Activated CD4-positive, alpha-beta T cell treated with anti-CD3 and anti-CD28 coated beads, Interleukin-2, amount 50 U/mL, for 1 hour (primary cell): ENCODE measurements around the gene HOXB9.

Experiments used
- DNase-seq: peaks from one replicate; pipeline ENCODE4 v3.0.0-alpha.2; 2020

HOXB9 gene

DNA sequence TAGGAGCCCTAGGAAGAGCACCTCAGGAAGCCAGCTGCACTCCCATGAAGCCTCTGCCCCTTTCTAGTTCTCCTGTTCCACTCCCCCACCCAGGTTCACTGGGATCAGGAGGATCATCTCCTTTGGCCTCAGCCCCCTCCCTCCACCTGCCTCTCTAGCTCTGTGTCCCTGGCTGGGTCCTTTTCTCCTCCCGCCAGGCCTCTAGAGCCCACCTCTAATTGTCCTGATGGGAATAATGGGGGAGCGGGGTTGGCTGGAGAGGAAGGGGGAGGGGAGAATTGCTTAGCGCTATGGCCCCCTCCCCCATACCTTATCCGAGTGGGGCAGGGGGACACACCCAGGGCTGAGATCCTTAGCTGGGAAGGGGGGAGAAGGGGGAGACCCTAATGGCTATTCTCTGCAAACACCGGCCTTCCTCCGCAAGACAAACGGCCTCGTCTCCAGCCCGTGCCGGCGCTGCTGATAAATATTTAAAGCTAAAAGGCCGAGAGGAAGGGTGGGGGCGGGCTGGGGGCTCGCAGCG lies 16.3 kb downstream of the HOXB9 start:
- no peak for DNase-seq

DNA sequence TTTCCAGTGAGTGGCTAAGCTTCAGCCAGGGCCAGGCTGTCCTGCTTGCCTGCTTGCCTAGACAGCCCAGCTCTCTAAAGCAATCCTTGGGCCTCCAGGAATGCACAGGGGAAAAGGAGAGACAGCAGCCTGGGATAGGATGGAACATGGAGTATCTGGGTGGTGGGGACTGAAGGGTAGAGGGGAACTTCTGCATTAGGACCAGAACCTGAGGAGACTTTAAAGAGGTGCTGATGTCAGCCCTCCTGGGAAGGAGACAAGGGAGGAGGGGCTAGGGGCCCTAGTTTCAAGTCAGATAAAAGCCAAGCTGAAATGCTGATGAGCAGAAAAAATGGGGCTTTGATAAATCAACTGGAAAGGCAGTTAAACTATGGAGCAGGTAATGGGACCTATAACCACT lies 17.1 kb downstream of the HOXB9 start:
- DNase-seq, result no peak

DNA sequence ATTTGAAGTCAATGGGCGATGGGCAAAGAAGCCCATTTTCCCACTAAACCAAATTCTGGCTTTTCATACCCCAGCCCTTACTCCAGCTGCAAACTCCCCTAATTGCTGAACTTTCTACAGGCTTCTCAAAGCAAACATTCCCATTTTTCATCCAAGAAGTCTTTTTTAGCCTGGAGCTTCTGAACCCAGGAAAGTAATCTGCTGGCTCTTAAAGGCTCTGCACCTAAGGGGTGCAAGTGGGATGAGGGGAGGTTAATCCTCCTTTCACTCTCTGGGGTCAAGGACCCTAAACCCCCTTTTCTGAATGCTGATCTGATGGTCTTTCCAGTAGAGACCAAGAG lies 17.7 kb downstream of the HOXB9 start:
- DNase-seq, result no peak

DNA sequence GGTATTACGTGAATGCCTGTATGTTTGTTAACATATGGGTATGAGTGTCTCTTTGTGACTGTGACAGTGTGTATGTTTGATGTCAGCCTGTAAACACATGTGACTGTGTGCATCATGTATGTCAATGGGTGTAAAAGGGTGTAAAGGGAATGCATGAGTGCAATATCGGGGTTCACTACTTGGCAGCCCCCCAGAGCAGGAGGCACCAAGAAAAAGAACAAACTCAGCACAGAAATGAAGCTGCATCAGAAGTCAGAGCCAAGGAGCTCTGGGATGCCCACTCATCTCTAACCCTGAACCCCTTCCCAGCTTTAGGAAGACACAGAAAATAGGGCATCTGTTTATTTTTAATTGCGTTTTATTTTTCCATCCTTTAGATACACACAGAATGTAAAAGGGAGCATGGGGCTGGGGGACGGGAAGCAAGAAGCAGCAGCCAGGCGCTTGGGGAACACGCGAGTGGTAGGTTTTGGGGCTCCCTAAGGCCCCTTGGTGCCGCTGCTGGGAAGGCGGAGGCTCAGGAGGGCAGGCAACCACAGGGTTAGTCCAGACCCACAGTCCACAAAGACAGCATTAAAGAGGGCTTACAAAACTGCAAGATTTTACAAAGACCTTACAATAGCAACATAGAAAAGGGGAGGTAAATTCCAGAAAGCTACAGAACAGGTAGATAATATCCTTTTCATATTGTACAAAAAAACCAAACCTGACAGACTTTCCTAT lies 19.1 kb downstream of the HOXB9 start:
- DNase-seq, result no peak

DNA sequence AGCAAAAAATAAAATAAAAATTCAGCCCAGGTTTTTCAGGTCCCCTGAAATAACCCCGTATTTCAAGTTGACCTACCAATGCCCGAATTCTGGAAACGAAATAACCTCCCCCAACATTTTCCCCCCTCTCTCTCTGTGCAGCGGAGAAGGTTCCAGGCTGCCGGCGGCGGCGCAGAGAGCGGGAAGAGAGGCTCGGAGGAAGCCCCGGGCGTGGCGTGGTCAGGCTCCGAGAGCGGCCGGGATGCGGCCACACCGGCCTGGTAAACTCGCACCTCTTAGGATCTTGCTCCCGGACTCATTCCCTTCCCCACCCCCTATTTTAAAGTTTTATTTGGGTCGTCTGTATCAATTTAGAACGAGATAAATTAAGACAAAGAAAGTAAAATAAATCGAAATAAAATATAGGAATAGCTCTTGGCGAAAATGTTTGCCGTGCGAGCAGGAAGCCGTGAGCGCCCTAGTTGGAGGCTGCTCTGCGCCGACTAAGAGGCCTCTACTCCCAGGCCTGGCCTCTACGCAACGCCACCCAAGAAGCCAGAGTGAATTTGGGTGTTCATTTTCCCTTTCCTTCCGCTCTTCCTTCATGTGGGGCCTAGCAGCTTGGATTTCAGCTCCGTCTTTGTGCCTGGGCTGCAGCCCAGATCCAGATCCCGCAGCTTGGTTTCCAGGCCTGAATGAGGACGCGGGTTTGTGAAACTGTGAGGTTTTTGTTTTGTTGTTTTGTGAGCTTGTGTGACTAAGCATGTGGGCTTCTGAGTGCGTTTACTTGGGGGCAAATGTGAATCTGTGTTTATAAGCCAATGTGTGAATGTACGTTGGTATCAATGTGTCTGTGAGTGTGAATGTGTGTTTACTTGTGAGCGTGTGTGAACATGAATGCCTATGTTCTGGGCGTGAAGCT lies 19.9 kb downstream of the HOXB9 start:
- DNase-seq, result no peak

DNA sequence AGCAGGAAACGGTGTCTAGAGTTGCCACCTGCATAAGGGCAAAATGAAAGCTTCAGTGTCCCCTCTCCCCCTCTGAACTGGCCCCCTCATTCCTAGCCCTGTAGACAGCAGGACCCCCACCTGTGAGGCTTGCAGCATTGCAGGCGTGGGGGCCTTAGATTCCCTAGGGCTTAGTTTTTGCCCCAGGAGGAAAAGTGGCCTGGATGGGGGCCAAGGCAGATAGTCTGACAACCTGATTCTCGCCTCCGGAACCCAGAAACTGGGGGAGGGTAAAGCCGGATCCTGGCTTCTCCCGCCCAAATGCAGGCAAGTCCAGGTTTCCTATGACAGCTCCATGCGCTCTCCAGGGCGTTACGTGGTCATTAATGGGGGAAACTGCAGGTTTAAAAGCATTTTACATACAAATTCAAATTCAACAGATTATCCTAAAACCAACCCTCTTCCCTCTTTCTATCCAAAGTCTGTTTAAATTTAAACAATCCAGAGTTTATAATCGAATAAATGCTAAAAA lies 20.7 kb downstream of the HOXB9 start:
- DNase-seq, result no peak

DNA sequence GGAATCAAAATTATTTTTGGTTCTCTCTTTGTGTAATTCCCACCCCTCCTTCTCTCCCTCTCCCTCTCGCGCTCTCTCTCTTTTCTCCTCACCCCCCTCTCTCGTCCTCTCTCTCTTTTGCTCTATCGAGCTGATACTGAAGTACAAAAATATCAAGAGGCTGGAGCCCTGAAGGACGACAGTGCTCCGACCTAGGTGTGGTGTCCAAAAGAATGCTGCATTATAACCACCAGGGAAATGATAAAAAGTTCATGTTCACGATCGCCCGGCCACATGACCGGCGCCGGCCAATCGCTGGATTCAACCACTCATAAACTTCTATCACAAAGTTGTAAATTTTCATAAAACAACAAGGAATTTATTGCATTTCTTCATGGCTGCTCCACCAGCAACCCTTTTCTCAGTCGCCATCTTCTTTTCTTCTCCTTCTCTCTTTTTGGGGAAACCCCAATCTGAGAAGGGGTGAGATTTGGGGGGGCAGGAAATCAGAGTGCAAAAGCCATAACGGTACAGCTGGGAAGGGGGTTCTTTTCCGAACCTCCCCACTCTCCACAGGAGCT lies 21.3 kb downstream of the HOXB9 start, which contains the start of gene HOXB6:
HOXB6 (minus strand) TSS at position 217 of the 560 bp plus-strand sequence. CDS start 6,836 bp downstream, outside the sequence.
- DNase-seq, result no peak

DNA sequence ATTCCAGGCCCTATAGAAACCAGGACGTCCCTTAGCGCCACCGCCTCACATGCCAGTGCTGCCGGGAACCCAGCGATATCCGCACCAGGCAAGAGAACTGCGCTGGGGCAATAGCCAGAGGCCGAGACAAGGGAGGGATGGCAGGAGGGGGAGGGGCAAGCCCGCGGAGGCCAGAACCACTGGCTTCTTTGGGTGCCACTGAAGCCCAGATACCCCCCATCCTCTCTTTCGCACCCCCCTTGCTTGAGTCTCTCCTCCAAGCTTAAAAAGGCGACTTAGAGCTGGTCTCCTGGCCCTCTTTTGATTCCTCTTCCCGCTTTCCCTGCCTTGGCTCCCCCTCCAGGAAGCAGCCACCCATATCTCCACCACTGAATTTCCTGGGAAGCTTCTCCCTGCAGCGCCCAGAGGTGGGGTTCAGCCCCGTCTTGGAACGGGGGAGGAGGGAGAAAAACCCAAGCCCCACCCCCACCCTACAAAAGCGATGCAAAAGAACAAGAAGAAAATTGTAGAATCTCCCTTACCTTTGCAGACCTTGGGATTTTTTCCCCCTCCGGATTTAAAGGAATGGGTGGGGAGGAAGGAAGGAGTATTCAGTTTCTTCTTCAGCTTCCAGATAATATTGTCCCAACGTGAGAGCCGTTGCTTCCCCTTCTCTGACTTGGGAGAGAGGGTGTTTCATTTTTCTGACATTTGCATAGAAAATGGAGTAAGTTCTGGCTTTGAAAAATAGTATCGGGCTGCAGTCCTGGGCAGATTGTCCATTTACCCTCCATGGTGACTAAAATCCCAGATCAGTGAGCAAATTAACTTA lies 22.0 kb downstream of the HOXB9 start:
- DNase-seq, result no peak

DNA sequence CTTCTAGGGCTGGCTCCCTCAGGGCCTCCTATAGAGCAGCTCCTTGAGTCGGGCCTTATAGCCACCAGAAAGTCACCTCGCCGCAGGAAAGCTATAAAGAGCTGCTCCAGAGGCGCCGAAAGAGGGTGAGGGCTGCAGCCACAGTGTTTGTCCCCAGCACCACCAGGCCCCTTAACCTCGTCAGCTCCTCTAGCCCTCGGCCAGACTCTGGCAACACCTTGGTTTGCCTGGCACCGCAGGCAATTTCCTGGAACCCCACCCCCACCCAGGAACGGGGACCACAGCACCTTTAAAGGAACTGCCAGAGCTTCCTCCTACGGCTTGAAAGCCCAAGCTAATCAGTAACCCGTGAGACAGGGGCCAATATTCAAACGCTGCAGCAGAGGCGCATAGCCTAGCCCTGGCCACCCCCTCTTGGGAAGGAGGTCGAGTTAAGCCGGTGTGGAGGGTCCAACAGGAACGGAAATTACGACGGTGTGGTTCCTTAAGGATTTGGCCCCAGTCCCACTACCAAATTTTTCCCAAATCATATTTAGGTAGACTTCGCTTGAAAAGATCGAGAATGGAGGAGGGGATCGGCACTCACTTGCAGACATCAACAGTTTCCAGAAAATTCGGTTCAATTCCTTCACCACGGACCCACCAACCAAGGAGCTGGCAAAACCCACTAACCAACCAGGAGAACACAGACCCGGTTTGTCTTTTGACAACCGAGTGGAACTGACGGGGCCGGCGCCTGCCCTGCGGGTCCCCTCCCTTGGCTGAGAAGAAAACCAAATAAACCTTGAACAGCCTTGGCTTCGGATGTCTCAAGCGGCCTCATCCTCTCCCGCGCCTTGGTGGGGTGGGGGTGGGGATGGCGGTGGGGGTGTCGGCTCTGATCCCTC lies 24.4 kb downstream of the HOXB9 start:
- DNase-seq, result no peak

DNA sequence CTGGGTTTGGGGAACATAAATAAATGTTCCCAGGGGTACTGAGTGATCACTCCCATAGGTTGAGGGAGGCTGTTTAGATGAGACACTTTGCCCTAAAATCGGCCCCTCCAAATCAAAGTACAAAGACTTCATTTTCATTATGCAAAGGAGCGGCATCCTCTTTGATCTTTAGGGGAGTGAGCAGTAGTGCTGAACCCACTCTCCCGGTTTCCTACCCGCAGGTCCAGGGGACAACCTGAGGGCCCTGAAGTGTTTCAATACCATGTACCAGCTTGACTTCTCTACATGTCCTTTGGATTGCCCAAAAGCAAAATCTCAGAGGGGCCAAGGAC lies 25.0 kb downstream of the HOXB9 start:
- no peak for DNase-seq

DNA sequence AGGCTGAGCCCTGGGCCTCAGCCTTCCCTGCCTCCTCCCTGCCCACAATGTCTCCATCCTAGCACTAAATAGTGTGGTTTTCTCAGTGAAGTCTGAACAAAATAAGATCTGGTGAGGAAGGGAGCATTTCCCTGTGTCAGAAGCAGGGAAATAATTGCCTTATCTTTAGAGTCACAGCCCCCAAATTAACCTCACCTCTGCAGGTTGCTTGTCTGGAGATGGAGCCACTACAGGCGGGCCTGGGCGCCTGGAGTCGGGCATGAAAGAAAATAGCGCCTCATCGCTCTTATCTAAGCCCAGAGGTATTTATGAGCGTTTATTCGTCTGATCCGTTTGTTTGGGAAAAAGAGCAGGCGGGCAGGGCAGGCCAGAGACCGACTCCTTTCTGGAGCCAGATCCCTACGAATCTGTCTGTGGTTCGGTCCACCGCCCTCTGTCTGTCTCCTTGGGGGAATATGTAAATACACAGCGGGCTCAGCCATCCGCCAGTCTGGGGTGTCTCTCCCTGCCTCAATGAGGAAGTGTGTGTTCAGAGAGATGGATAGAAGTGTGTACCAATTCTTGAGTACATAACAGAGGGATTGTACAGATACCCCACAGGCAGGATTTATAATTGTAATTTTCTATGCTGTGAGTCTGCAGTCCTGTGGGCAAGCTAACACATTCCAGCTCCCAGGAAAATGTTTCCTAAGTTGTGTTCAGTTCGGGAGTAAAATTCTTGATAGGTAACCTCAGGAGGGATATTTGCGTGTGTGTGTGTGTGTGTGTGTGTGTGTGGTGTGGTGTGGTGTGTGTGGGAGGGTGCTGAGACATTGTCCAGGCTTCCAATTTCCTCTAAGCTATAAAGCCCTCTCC lies 25.7 kb downstream of the HOXB9 start:
- no peak for DNase-seq

DNA sequence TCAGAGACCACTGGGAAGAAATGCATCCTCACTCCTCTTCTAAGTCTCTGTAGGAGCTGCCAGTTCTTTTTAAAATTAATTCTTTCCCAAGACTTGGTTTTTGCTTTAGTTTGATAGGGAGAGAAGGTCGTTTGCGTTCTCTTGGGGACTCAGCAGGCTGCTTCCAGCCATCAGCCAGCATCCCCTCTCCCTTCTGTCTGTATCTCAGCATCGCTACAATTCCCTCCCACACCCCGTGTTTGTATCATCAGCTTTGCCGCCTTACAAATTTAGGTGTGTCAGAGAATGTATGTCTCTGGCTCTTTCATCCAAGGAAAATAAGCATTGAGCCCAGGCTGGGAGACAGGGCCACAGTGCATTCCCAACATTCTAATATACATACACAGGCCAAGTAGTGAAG lies 26.8 kb downstream of the HOXB9 start:
- DNase-seq, result no peak

DNA sequence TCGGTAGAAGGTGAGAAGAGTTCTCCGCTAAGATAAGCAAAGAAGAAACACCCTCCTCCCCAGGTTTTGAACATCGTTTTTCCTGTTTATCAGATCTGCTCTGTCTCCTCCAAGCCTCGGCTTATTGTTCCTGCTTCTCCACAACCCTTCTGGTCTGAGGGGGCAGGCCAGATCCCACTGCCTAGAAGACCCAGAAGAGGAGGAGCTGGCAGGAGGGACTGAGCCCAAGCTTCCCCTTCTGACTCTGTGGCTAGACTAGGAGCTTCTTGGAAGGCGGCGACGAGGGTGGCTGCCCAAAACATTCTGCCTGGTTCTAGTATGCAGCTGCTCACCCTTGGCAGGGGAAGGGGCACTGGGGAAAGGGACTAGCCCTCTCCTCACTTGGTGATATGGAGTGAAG lies 27.4 kb downstream of the HOXB9 start:
- no peak for DNase-seq

DNA sequence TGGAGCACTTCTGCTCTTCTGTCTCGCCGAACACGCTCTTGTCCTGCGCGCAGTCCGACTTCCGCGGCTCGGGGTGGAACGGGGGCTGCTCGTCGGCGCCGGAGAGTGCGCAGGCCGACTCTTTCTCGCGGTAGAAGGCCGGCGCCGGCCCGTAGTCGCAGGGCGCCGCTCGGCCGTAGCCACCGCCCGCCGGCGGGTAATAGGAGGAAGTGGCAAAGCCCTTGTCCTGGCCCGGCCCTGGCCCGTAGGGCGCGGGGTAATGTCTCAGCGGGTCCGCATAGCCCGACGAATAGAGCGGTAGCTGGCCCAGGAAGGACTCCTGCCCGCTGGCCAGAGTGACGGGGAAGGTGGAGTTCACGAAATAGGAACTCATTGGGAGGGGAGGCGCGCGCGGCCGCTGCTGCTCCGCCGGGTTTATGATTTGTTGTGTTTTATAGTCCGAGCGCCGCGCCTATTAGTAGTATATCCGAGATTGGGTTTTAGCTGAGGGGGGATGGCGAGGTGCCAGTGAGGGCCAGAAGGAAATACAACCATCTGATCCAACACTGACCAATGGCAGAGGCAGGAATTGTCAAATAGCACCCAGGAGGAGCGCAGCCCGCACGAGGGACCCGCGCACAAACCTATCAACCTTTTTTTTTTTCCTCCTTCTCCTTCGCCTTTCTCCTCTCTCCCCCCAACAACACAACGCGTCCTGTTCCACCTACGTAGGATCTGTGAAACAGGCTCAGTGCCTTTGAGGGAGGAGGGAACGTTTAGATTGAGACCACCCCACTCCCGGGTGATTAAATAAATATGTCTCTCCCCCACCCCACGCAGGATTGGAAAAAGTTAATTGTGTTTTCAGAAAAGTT lies 28.2 kb downstream of the HOXB9 start:
- no peak for DNase-seq

DNA sequence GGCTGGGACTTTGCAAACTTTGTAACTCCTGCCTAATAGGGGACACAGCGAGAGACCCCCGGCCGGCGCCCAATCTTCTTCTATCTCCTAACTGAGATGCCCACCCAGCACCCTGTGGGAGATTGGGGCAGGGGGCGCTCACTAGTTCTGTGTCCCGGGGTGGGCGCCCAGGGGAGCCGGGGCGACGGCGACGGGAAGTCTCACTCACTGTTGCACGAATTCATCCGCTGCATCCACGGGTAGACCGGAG lies 28.7 kb downstream of the HOXB9 start:
- DNase-seq, result no peak

DNA sequence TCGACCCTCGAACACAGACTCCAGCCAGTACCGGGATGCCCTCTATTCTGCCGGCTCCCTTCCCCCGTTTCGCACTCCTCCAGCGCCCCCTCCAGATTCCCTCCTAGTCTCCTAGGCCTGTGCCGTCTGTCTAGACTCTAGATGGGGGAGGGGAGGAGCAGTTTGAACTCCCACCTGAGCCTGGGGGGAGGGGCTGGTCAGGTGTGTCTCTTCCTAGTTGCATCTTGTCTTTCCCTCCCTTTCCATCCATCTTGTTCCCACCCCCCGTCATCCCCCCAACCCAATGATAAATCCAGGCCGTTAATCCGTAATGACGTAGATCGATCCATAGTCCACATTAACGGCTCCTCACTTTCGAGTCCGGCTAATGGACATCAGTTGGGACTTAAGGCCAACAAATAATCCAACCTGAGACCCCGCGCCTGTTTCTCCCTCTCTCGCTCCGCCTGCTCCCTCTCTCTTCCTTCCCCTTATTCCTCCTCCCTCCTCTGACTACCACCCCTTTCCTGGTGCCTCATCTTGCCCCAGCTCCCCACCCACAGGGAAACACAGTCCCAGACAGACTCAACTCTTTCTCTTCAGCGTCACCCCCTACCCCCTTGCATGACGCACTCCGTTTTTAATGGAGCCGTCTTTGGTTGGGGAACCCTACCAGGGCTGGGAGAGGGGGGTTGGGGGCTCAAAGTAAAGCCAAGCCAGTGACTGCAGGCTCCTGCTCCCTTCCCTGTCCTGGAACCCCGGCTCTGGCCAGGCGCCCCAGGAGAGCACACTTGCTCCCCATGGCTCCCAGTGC lies 29.2 kb downstream of the HOXB9 start:
- no peak for DNase-seq

DNA sequence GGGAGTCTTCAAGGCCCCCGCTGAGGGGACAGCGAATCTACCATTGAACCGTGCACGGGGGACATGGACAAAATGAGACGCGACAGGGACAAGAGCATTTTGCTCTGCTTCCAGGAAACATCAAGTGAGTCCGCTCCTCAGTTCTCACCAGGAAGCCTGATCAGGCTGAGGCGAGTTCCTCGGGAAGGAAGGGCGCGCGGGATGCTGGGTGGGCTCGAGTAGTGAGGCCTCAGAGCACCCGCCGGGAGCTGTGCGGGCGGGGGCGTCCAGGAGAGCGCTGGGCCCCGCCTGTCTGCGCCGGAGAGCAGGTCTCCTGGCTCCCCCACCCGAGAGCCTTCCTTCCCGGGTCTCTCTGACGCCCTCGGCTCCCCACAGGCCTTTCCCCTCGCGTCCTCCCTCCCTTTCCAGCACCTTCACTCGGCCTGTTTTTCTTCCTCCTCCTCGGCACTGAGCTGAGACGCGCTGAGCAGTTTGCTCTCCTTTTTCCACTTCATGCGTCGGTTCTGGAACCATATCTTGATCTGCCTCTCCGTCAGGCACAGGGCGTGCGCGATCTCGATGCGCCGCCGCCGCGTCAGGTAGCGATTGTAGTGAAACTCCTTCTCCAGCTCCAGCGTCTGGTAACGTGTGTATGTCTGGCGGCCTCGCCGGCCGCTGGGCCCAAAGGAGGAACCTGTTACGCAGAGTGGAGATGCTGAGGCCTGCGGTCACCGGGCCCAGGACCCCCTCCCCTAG lies 30.0 kb downstream of the HOXB9 start:
- peak; percentile 47 for DNase-seq

DNA sequence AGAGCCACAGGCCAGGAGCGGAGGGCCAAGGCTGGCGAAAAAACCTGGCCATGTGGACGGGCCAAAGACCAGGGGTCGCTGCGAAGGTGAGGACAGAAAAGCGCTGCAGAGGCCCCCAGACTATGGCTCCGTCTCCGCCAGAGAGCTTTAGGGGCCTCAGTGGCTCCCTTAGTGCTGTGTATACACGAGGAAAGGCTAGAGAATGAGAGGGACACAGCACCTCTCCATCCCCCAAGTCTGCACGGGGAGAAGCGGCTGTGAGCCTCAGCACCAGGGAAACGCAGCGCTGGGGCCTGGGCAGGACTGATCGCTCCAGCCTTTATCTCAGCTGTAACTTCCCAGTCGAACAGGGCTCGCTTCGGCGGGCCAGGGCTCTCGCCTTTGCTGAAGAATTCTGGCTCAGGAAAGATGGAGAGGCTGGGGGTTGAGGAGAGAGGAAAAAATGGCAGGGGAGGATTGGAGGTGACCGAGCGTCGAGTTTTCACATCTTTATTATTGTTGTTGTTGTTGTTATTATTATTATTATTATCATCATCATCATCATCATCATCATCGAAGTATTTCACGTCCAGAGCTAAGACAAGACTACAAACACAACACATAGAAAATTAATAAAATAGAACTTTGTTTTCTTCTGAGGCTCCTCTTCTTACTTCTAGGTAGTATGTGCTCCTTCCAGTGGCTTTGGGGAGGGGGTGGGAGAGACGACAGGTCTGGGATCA lies 30.7 kb downstream of the HOXB9 start:
- DNase-seq, result no peak
